ENCODE results near the gene KRTAP10-4. TPM values are rescaled to one million over a fixed set of nuclear protein-coding genes. Genes with fewer than 3 reads are reported as not detected.
"Not testable (repeated sequence)": the region's sequence is repeated elsewhere in the genome, so short reads cannot be mapped to it uniquely, and the experiment has no call there.

Gene KRTAP10-4
- total RNA-seq, 1 donor from 2014 or later: not detected

GRCh38 chr21:44549525-44550211, 23.9 kb upstream of the KRTAP10-4 start:
- H3K9me3 Mint-ChIP-seq (ENCODE audit: unreplicated experiment): no peaks in the 10 kb centered on the region
- H3K4me1 Mint-ChIP-seq (ENCODE audit: unreplicated experiment): peaks cover 18% of the 10 kb centered on the region
- peaks cover 2% of the 10 kb centered on the region for H3K27me3 Mint-ChIP-seq (ENCODE audit: unreplicated experiment)
- TF ChIP-seq, protein P1, sequence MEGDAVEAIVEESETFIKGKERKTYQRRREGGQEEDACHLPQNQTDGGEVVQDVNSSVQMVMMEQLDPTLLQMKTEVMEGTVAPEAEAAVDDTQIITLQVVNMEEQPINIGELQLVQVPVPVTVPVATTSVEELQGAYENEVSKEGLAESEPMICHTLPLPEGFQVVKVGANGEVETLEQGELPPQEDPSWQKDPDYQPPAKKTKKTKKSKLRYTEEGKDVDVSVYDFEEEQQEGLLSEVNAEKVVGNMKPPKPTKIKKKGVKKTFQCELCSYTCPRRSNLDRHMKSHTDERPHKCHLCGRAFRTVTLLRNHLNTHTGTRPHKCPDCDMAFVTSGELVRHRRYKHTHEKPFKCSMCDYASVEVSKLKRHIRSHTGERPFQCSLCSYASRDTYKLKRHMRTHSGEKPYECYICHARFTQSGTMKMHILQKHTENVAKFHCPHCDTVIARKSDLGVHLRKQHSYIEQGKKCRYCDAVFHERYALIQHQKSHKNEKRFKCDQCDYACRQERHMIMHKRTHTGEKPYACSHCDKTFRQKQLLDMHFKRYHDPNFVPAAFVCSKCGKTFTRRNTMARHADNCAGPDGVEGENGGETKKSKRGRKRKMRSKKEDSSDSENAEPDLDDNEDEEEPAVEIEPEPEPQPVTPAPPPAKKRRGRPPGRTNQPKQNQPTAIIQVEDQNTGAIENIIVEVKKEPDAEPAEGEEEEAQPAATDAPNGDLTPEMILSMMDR (IDR thresholded peaks at IDR 0.05; ENCODE audit: unreplicated experiment): no peak
- peaks cover 10% of the 10 kb centered on the region for H3K36me3 Mint-ChIP-seq (ENCODE audit: low read depth, unreplicated experiment)
- H3K4me3 Mint-ChIP-seq (ENCODE audit: unreplicated experiment): no peak overlapping the region
- peak overlapping the region; percentile 36 for H3K27ac Mint-ChIP-seq (ENCODE audit: unreplicated experiment)
- DNase-seq (ENCODE audit: low spot score): no peak

GRCh38 chr21:44550285-44550684, 23.2 kb upstream of the KRTAP10-4 start:
- H3K4me1 Mint-ChIP-seq (ENCODE audit: unreplicated experiment): peaks cover 18% of the 10 kb centered on the region
- H3K27me3 Mint-ChIP-seq (ENCODE audit: unreplicated experiment); H3K27ac Mint-ChIP-seq (ENCODE audit: unreplicated experiment); H3K36me3 Mint-ChIP-seq (ENCODE audit: low read depth, unreplicated experiment); H3K9me3 Mint-ChIP-seq (ENCODE audit: unreplicated experiment); H3K4me3 Mint-ChIP-seq (ENCODE audit: unreplicated experiment): not testable (repeated sequence)
- peak; percentile 2 for DNase-seq (ENCODE audit: low spot score)

- TF ChIP-seq, protein P1 (IDR thresholded peaks at IDR 0.05; ENCODE audit: unreplicated experiment): no peak
- no peak for DNase-seq (ENCODE audit: low spot score)
- H3K27ac Mint-ChIP-seq (ENCODE audit: unreplicated experiment): no peak overlapping the region
- H3K27me3 Mint-ChIP-seq (ENCODE audit: unreplicated experiment): peaks cover 2% of the 10 kb centered on the region
- peaks cover 18% of the 10 kb centered on the region for H3K4me1 Mint-ChIP-seq (ENCODE audit: unreplicated experiment)
- H3K9me3 Mint-ChIP-seq (ENCODE audit: unreplicated experiment): no peaks in the 10 kb centered on the region
- H3K36me3 Mint-ChIP-seq (ENCODE audit: low read depth, unreplicated experiment): peaks cover 10% of the 10 kb centered on the region
- no peak overlapping the region for H3K4me3 Mint-ChIP-seq (ENCODE audit: unreplicated experiment)
These were observed 22.7 kb upstream of the KRTAP10-4 start for GRCh38 chr21:44550807-44551206.

GRCh38 chr21:44551340-44551961, 22.1 kb upstream of the KRTAP10-4 start, which contains the start of gene KRTAP10-2:
Gene KRTAP10-2 (minus strand): TSS chr21:44551505. CDS start chr21:44551458, 47 bp downstream.
- no peaks in the 10 kb centered on the region for H3K9me3 Mint-ChIP-seq (ENCODE audit: unreplicated experiment)
- H3K27me3 Mint-ChIP-seq (ENCODE audit: unreplicated experiment): peaks cover 2% of the 10 kb centered on the region
- H3K4me3 Mint-ChIP-seq (ENCODE audit: unreplicated experiment): no peak within 1 kb of the TSS
- H3K4me1 Mint-ChIP-seq (ENCODE audit: unreplicated experiment): peaks cover 18% of the 10 kb centered on the region
- DNase-seq (ENCODE audit: low spot score): peak; percentile 2
- H3K36me3 Mint-ChIP-seq (ENCODE audit: low read depth, unreplicated experiment): peaks cover 10% of the 10 kb centered on the region
- no peak within 1 kb of the TSS for H3K27ac Mint-ChIP-seq (ENCODE audit: unreplicated experiment)
- TF ChIP-seq, protein P1 (IDR thresholded peaks at IDR 0.05; ENCODE audit: unreplicated experiment): no peak

DNA sequence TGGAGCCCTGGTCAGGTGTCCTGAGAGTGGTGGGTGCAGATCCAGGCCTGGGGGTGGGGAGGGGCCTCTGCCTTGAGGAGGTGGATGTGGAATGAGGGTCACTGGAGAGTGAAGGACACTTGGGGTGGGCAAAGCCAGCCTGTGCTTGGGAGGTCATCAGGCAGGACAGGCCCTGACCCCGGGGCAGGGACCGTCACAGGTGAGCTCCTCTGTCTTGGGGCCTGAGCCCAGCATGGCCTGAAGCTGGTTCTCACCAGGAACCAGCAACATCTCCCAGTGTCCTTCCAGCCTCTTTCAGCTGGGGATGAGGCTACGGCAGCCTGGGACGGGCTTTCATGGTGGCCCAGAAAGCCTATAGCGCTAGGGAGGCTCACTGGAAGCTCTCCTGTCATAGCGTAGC, 21.4 kb upstream of the KRTAP10-4 start:
- no peak overlapping the region for H3K4me3 Mint-ChIP-seq (ENCODE audit: unreplicated experiment)
- H3K4me1 Mint-ChIP-seq (ENCODE audit: unreplicated experiment): peaks cover 17% of the 10 kb centered on the region
- H3K36me3 Mint-ChIP-seq (ENCODE audit: low read depth, unreplicated experiment): peaks cover 3% of the 10 kb centered on the region
- TF ChIP-seq, protein P1 (IDR thresholded peaks at IDR 0.05; ENCODE audit: unreplicated experiment): no peak
- H3K9me3 Mint-ChIP-seq (ENCODE audit: unreplicated experiment): no peaks in the 10 kb centered on the region
- peaks cover 2% of the 10 kb centered on the region for H3K27me3 Mint-ChIP-seq (ENCODE audit: unreplicated experiment)
- DNase-seq (ENCODE audit: low spot score): peak; percentile 1
- H3K27ac Mint-ChIP-seq (ENCODE audit: unreplicated experiment): no peak overlapping the region
